ENCODE data around the gene GPR39. TPM values are rescaled to one million over a fixed set of nuclear protein-coding genes. Genes with fewer than 3 reads are reported as not detected.

The GPR39 gene
- total RNA-seq, 1 donor from 2014 or later = 2.9 TPM

Small RNA genes lying within 50 kb of the gene (small RNA-seq; reads per million reads assigned to genes)
- gene RNU6-175P = not detected

All from frontal cortex (tissue), 1 donor.